GM23338 (cell line): ENCODE measurements around the gene KIF2A. TPM values are rescaled to one million over a fixed set of nuclear protein-coding genes. Genes with fewer than 3 reads are reported as not detected.

Experiments used
- ATAC-seq: fragments of 200-7000 bp; cut with Tn5 transposase; 3 replicates; pipeline ENCODE4 v1.9.1; 2020
- DNase-seq: peaks from one replicate; pipeline ENCODE4 v3.0.0-alpha.2; 2015; ENCODE audit warnings: low spot score
- H2AFZ ChIP-seq: fragments of 200-600 bp; sonication (generic); 2 replicates; pipeline ENCODE4 v1.8.0; 2016; ENCODE audit warnings: antibody characterized with exemption, mild to moderate bottlenecking, moderate library complexity
- H3F3A ChIP-seq: fragments of 200-600 bp; sonication (generic); replicated peaks from 2 replicates; pipeline ENCODE4 v1.8.0; 2017; ENCODE audit warnings: antibody characterized with exemption, mixed run types, low read depth
- H3K27ac ChIP-seq: fragments of 200-600 bp; sonication (generic); 2 replicates; pipeline ENCODE4 v1.6.1; 2016; ENCODE audit warnings: low read depth
- H3K27me3 ChIP-seq: fragments of 200-600 bp; sonication (generic); 2 replicates; pipeline ENCODE4 v1.8.0; 2016; ENCODE audit warnings: mild to moderate bottlenecking, mixed run types, moderate library complexity; ENCODE audit not compliant: insufficient read depth
- H3K36me3 ChIP-seq: fragments of 200-600 bp; sonication (generic); 2 replicates; pipeline ENCODE4 v1.8.0; 2016; ENCODE audit warnings: mild to moderate bottlenecking; ENCODE audit not compliant: insufficient read depth
- H3K4me1 ChIP-seq: fragments of 200-600 bp; sonication (generic); 2 replicates; pipeline ENCODE4 v1.8.0; 2016; ENCODE audit warnings: mild to moderate bottlenecking, moderate library complexity; ENCODE audit not compliant: insufficient read depth
- H3K4me2 ChIP-seq: fragments of 200-600 bp; sonication (generic); 2 replicates; pipeline ENCODE4 v1.7.1; 2017; ENCODE audit warnings: mixed run types
- H3K4me3 ChIP-seq: fragments of 200-600 bp; sonication (generic); 2 replicates; pipeline ENCODE4 v1.6.1; 2016; ENCODE audit warnings: mixed run types
- H3K79me2 ChIP-seq: fragments of 200-600 bp; sonication (generic); replicated peaks from 2 replicates; pipeline ENCODE4 v1.8.0; 2017; ENCODE audit warnings: mild to moderate bottlenecking; ENCODE audit not compliant: insufficient read depth
- H3K9me2 ChIP-seq: fragments of 200-600 bp; sonication (generic); 2 replicates; pipeline ENCODE4 v1.8.0; 2017; ENCODE audit not compliant: insufficient read depth
- H4K20me1 ChIP-seq: fragments of 200-600 bp; sonication (generic); replicated peaks from 2 replicates; pipeline ENCODE4 v1.8.0; 2017; ENCODE audit warnings: mild to moderate bottlenecking; ENCODE audit not compliant: insufficient read depth
- H3K27ac Mint-ChIP-seq: 2 replicates; pipeline ENCODE4 v1.8.0; 2020; ENCODE audit warnings: inconsistent platforms, mild to moderate bottlenecking, moderate library complexity, mixed read lengths
- H3K27me3 Mint-ChIP-seq: 3 replicates; pipeline ENCODE4 v1.8.0; 2022; ENCODE audit warnings: low read depth, mild to moderate bottlenecking, moderate library complexity, mixed read lengths, inconsistent platforms; ENCODE audit not compliant: insufficient read depth, poor library complexity
- H3K36me3 Mint-ChIP-seq: 3 replicates; pipeline ENCODE4 v1.8.0; 2021; ENCODE audit warnings: low read depth, mild to moderate bottlenecking, inconsistent platforms, moderate library complexity, mixed read lengths
- H3K4me1 Mint-ChIP-seq: 3 replicates; pipeline ENCODE4 v1.8.0; 2020; ENCODE audit warnings: mild to moderate bottlenecking, inconsistent platforms, mixed read lengths
- H3K4me3 Mint-ChIP-seq: 3 replicates; pipeline ENCODE4 v1.8.0; 2021; ENCODE audit warnings: moderate library complexity, mild to moderate bottlenecking, inconsistent platforms, mixed read lengths
- H3K9me3 Mint-ChIP-seq: 3 replicates; pipeline ENCODE4 v1.8.0; 2020; ENCODE audit warnings: moderate library complexity, mild to moderate bottlenecking, inconsistent platforms, mixed read lengths
- CREB1 ChIP-seq: fragments of 250-450 bp; sonication (Bioruptor Pico); IDR thresholded peaks from 2 replicates; pipeline ENCODE4 v1.5.0; 2020; ENCODE audit warnings: low read depth, mild to moderate bottlenecking, moderate library complexity
- EZH2 ChIP-seq: fragments of 200-600 bp; sonication (generic); IDR thresholded peaks from one replicate; pipeline ENCODE4 v1.8.0; 2017; ENCODE audit warnings: antibody characterized with exemption, mild to moderate bottlenecking, low read depth; ENCODE audit not compliant: unreplicated experiment
- EZH2phosphoT487 ChIP-seq: fragments of 200-600 bp; sonication (generic); IDR thresholded peaks from one replicate; pipeline ENCODE4 v1.8.1; 2018; ENCODE audit warnings: antibody characterized with exemption; ENCODE audit not compliant: unreplicated experiment
- JUNB ChIP-seq: IDR thresholded peaks from one replicate; pipeline ENCODE4 v1.6.1; 2016; ENCODE audit warnings: antibody characterized with exemption; ENCODE audit not compliant: unreplicated experiment
- NANOG ChIP-seq: IDR thresholded peaks from 2 replicates; pipeline ENCODE4 v1.6.1; 2016; ENCODE audit warnings: antibody characterized with exemption, borderline replicate concordance
- POLR2AphosphoS5 ChIP-seq: IDR thresholded peaks from 2 replicates; pipeline ENCODE4 v1.6.1; 2016; ENCODE audit warnings: antibody characterized with exemption, low read depth
- STAT1 ChIP-seq: IDR thresholded peaks from one replicate; pipeline ENCODE4 v1.6.1; 2016; ENCODE audit warnings: antibody characterized with exemption; ENCODE audit not compliant: unreplicated experiment
- ZNF114 ChIP-seq: fragments of 250-450 bp; sonication (Bioruptor Pico); IDR thresholded peaks from 2 replicates; pipeline ENCODE4 v1.5.0; 2020; ENCODE audit warnings: mild to moderate bottlenecking, moderate library complexity
- ZNF331 ChIP-seq: fragments of 250-450 bp; sonication (Bioruptor Pico); IDR thresholded peaks from 2 replicates; pipeline ENCODE4 v1.5.0; 2020; ENCODE audit warnings: low read depth, mild to moderate bottlenecking, moderate library complexity
- long read RNA-seq: library from polyadenylated mRNA; unstranded; transcript quantifications from one replicate; pipeline ENCODE4 v2.0.0, GENCODE V29; 2020; ENCODE audit not compliant: unreplicated experiment
- polyA plus RNA-seq: library from polyadenylated mRNA; unstranded; fragments of >200 nt; fragmentation: Nextera tagmentation; extraction: Ambion mirVana; gene quantifications from 2 replicates; pipeline ENCODE4 v1.2.1, GENCODE V29; 2016
- total RNA-seq: library from RNA; depleted of rRNA; stranded (reverse); fragments of >200 nt; shearing (Covaris generic); gene quantifications from 2 replicates; pipeline ENCODE4 v1.2.3, GENCODE V29; 2014; rRNA removed
- TF ChIP-seq, protein P1 (sequence below): IDR thresholded peaks from one replicate; pipeline ENCODE4 v1.6.1; 2018; ENCODE audit warnings: antibody characterized with exemption; ENCODE audit not compliant: unreplicated experiment
- TF ChIP-seq, protein P2 (sequence below): IDR thresholded peaks from 2 replicates; pipeline ENCODE4 v1.6.1; 2016; ENCODE audit warnings: antibody characterized with exemption
- TF ChIP-seq, protein P3 (sequence below): fragments of 250-450 bp; sonication (Bioruptor Pico); IDR thresholded peaks from 2 replicates; pipeline ENCODE4 v1.5.0; 2020; ENCODE audit warnings: mild to moderate bottlenecking, moderate library complexity
- TF ChIP-seq, protein P4 (sequence below), 2 experiments: fragments of 200-600 bp in 1 of 2; sonication (generic) in 1 of 2; conservative IDR thresholded peaks; 2 replicates each; pipeline versions ENCODE4 v1.5.1 to v1.6.1; 2016 to 2017; ENCODE audit warnings: antibody characterized with exemption in 2 of 2, low read depth in 2 of 2, mild to moderate bottlenecking in 2 of 2, moderate library complexity in 1 of 2

The KIF2A gene
- 99.1 and 120 TPM in 2 replicates for total RNA-seq
- polyA plus RNA-seq, result 98.7 and 122 TPM in 2 replicates
- long read RNA-seq, transcript KIF2A-202 (20 exons, 2,539 nt), result major isoform, 5 of 30 reads
- long read RNA-seq, partial matches to known transcripts, result 23 of 30 reads
- long read RNA-seq, other reads (novel, unspliced or antisense), result 2 of 30 reads

DNA sequence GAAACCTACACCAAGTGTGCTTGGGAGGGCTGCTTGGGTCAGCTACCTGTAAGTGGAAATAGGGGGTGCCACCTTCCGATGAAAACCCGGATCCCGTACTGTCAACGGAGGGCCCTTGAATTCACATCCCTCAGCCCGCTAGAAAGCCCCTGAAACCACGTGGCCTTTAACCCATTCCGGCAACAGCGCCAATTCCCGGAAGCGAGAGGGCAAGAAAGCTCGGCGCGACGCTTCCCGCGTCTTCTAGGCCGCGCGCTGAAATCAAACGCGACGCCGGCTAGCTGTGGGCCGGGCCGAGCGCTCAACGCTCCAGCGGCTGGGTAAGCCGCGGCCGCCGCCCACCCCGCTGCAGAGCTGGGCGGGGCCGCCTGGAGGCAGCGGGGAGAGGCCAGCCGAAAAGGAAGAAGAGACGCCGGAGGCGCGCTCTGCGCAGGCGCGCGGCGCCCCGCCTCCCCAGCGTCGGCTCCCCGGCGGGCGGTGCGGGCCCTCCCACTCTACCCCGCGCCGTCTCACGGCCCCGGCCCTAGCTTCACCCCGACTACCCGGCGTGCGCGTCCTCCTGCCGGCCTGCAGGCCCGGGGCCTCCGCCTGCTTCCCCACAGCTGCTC, at the start of gene KIF2A:
TSS of gene KIF2A (plus strand) at position 492 of the 608 bp plus-strand sequence. CDS start 267 bp downstream, outside the sequence.
- H3K9me3 Mint-ChIP-seq, result 0 out of 3 replicates have a peak, but pooled peaks cover 3% of the 10 kb centered on the region
- H3K4me3 Mint-ChIP-seq, result peak within 1 kb of the TSS; percentile 99
- ATAC-seq (peak; percentile 92), DNase-seq (peak; percentile 96)
- H3K36me3 Mint-ChIP-seq, result peaks cover 19% of the 10 kb centered on the region
- Histone ChIP-seq H3K79me2 (peaks cover 41% of the 10 kb centered on the region), H3K27ac (peak within 1 kb of the TSS; percentile 92), H3K4me3 (peak within 1 kb of the TSS; percentile 77), H4K20me1 (peaks cover 31% of the 10 kb centered on the region), H3F3A (peaks cover 7% of the 10 kb centered on the region), H3K36me3 (no peaks in the 10 kb centered on the region), H3K27me3 (no peaks in the 10 kb centered on the region), H2AFZ (peak within 1 kb of the TSS; percentile 86), H3K4me1 (peaks cover 14% of the 10 kb centered on the region), H3K9me2 (no peaks in the 10 kb centered on the region), H3K4me2 (peak within 1 kb of the TSS; percentile 84)
- H3K27me3 Mint-ChIP-seq, result peaks cover 8% of the 10 kb centered on the region
- TF ChIP-seq ZNF114 (no peak), NANOG (no peak), STAT1 (no peak), EZH2 (no peak), POLR2AphosphoS5 (peak; percentile 76), JUNB (no peak), CREB1 (peak; percentile 84), EZH2phosphoT487 (no peak), ZNF331 (no peak)
- TF ChIP-seq, protein P1, sequence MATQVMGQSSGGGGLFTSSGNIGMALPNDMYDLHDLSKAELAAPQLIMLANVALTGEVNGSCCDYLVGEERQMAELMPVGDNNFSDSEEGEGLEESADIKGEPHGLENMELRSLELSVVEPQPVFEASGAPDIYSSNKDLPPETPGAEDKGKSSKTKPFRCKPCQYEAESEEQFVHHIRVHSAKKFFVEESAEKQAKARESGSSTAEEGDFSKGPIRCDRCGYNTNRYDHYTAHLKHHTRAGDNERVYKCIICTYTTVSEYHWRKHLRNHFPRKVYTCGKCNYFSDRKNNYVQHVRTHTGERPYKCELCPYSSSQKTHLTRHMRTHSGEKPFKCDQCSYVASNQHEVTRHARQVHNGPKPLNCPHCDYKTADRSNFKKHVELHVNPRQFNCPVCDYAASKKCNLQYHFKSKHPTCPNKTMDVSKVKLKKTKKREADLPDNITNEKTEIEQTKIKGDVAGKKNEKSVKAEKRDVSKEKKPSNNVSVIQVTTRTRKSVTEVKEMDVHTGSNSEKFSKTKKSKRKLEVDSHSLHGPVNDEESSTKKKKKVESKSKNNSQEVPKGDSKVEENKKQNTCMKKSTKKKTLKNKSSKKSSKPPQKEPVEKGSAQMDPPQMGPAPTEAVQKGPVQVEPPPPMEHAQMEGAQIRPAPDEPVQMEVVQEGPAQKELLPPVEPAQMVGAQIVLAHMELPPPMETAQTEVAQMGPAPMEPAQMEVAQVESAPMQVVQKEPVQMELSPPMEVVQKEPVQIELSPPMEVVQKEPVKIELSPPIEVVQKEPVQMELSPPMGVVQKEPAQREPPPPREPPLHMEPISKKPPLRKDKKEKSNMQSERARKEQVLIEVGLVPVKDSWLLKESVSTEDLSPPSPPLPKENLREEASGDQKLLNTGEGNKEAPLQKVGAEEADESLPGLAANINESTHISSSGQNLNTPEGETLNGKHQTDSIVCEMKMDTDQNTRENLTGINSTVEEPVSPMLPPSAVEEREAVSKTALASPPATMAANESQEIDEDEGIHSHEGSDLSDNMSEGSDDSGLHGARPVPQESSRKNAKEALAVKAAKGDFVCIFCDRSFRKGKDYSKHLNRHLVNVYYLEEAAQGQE, result no peak
- TF ChIP-seq, protein P2, sequence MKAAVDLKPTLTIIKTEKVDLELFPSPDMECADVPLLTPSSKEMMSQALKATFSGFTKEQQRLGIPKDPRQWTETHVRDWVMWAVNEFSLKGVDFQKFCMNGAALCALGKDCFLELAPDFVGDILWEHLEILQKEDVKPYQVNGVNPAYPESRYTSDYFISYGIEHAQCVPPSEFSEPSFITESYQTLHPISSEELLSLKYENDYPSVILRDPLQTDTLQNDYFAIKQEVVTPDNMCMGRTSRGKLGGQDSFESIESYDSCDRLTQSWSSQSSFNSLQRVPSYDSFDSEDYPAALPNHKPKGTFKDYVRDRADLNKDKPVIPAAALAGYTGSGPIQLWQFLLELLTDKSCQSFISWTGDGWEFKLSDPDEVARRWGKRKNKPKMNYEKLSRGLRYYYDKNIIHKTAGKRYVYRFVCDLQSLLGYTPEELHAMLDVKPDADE, result peak; percentile 51; the same call in 1 of the 2 replicates
- TF ChIP-seq, protein P3, sequence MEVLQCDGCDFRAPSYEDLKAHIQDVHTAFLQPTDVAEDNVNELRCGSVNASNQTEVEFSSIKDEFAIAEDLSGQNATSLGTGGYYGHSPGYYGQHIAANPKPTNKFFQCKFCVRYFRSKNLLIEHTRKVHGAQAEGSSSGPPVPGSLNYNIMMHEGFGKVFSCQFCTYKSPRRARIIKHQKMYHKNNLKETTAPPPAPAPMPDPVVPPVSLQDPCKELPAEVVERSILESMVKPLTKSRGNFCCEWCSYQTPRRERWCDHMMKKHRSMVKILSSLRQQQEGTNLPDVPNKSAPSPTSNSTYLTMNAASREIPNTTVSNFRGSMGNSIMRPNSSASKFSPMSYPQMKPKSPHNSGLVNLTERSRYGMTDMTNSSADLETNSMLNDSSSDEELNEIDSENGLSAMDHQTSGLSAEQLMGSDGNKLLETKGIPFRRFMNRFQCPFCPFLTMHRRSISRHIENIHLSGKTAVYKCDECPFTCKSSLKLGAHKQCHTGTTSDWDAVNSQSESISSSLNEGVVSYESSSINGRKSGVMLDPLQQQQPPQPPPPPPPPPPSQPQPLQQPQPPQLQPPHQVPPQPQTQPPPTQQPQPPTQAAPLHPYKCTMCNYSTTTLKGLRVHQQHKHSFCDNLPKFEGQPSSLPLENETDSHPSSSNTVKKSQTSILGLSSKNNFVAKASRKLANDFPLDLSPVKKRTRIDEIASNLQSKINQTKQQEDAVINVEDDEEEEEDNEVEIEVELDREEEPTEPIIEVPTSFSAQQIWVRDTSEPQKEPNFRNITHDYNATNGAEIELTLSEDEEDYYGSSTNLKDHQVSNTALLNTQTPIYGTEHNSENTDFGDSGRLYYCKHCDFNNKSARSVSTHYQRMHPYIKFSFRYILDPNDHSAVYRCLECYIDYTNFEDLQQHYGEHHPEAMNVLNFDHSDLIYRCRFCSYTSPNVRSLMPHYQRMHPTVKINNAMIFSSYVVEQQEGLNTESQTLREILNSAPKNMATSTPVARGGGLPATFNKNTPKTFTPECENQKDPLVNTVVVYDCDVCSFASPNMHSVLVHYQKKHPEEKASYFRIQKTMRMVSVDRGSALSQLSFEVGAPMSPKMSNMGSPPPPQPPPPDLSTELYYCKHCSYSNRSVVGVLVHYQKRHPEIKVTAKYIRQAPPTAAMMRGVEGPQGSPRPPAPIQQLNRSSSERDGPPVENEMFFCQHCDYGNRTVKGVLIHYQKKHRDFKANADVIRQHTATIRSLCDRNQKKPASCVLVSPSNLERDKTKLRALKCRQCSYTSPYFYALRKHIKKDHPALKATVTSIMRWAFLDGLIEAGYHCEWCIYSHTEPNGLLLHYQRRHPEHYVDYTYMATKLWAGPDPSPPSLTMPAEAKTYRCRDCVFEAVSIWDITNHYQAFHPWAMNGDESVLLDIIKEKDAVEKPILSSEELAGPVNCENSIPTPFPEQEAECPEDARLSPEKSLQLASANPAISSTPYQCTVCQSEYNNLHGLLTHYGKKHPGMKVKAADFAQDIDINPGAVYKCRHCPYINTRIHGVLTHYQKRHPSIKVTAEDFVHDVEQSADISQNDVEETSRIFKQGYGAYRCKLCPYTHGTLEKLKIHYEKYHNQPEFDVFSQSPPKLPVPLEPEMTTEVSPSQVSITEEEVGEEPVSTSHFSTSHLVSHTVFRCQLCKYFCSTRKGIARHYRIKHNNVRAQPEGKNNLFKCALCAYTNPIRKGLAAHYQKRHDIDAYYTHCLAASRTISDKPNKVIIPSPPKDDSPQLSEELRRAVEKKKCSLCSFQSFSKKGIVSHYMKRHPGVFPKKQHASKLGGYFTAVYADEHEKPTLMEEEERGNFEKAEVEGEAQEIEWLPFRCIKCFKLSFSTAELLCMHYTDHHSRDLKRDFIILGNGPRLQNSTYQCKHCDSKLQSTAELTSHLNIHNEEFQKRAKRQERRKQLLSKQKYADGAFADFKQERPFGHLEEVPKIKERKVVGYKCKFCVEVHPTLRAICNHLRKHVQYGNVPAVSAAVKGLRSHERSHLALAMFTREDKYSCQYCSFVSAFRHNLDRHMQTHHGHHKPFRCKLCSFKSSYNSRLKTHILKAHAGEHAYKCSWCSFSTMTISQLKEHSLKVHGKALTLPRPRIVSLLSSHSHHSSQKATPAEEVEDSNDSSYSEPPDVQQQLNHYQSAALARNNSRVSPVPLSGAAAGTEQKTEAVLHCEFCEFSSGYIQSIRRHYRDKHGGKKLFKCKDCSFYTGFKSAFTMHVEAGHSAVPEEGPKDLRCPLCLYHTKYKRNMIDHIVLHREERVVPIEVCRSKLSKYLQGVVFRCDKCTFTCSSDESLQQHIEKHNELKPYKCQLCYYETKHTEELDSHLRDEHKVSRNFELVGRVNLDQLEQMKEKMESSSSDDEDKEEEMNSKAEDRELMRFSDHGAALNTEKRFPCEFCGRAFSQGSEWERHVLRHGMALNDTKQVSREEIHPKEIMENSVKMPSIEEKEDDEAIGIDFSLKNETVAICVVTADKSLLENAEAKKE, result no peak
- TF ChIP-seq, protein P4, sequence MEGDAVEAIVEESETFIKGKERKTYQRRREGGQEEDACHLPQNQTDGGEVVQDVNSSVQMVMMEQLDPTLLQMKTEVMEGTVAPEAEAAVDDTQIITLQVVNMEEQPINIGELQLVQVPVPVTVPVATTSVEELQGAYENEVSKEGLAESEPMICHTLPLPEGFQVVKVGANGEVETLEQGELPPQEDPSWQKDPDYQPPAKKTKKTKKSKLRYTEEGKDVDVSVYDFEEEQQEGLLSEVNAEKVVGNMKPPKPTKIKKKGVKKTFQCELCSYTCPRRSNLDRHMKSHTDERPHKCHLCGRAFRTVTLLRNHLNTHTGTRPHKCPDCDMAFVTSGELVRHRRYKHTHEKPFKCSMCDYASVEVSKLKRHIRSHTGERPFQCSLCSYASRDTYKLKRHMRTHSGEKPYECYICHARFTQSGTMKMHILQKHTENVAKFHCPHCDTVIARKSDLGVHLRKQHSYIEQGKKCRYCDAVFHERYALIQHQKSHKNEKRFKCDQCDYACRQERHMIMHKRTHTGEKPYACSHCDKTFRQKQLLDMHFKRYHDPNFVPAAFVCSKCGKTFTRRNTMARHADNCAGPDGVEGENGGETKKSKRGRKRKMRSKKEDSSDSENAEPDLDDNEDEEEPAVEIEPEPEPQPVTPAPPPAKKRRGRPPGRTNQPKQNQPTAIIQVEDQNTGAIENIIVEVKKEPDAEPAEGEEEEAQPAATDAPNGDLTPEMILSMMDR (conservative IDR thresholded peaks at IDR 0.05; ENCODE audit: low read depth in 2 of 2), result no peak
- peaks cover 37% of the 10 kb centered on the region for H3K4me1 Mint-ChIP-seq
- H3K27ac Mint-ChIP-seq, result peak within 1 kb of the TSS; percentile 99
